ENCODE measurements around the gene C1QC. TPM values are rescaled to one million over a fixed set of nuclear protein-coding genes. Genes with fewer than 3 reads are reported as not detected.

C1QC gene
- total RNA-seq, 1 donor from 2014 or later: not detected

GRCh38 chr1:22685591-22686059, 42.2 kb downstream of the C1QC start:
- Mint-ChIP-seq H3K36me3 (ENCODE audit: unreplicated experiment) (no peaks in the 10 kb centered on the region), H3K27me3 (ENCODE audit: unreplicated experiment) (peaks cover 62% of the 10 kb centered on the region), H3K9me3 (ENCODE audit: unreplicated experiment) (no peaks in the 10 kb centered on the region), H3K4me3 (ENCODE audit: unreplicated experiment) (no peak overlapping the region), H3K27ac (ENCODE audit: unreplicated experiment) (no peak overlapping the region), H3K4me1 (ENCODE audit: unreplicated experiment) (no peaks in the 10 kb centered on the region)
- DNase-seq (ENCODE audit: extremely low spot score, unreplicated experiment): no peak
- TF ChIP-seq, protein P1, sequence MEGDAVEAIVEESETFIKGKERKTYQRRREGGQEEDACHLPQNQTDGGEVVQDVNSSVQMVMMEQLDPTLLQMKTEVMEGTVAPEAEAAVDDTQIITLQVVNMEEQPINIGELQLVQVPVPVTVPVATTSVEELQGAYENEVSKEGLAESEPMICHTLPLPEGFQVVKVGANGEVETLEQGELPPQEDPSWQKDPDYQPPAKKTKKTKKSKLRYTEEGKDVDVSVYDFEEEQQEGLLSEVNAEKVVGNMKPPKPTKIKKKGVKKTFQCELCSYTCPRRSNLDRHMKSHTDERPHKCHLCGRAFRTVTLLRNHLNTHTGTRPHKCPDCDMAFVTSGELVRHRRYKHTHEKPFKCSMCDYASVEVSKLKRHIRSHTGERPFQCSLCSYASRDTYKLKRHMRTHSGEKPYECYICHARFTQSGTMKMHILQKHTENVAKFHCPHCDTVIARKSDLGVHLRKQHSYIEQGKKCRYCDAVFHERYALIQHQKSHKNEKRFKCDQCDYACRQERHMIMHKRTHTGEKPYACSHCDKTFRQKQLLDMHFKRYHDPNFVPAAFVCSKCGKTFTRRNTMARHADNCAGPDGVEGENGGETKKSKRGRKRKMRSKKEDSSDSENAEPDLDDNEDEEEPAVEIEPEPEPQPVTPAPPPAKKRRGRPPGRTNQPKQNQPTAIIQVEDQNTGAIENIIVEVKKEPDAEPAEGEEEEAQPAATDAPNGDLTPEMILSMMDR (IDR thresholded peaks at IDR 0.05): no peak

- no peaks in the 10 kb centered on the region for H3K9me3 Mint-ChIP-seq (ENCODE audit: unreplicated experiment)
- TF ChIP-seq, protein P1 (IDR thresholded peaks at IDR 0.05): no peak
- no peak overlapping the region for H3K4me3 Mint-ChIP-seq (ENCODE audit: unreplicated experiment)
- peaks cover 61% of the 10 kb centered on the region for H3K27me3 Mint-ChIP-seq (ENCODE audit: unreplicated experiment)
- no peak for DNase-seq (ENCODE audit: extremely low spot score, unreplicated experiment)
- H3K4me1 Mint-ChIP-seq (ENCODE audit: unreplicated experiment): no peaks in the 10 kb centered on the region
- H3K27ac Mint-ChIP-seq (ENCODE audit: unreplicated experiment): no peak overlapping the region
- H3K36me3 Mint-ChIP-seq (ENCODE audit: unreplicated experiment): no peaks in the 10 kb centered on the region
These were observed 43.8 kb downstream of the C1QC start for GRCh38 chr1:22687191-22687590.

DNA sequence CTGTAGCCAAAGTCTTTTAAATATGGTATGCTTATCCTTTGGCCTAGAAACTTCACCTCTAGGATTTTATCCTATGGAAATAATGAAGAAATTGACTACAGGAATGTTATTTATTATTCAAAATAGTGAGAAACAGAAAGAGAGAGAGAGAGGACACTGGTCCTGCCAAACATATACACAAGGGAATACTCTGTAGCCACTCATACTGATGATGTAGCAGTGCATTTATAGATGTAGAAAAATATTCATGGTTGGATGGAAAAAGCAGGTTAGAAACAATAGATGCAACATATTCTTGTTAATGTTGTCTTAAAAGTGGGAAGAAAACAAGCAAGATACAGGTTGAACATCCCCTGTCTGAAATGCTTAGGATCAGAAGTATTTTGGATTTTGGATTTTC, 45.0 kb downstream of the C1QC start:
- H3K4me3 Mint-ChIP-seq (ENCODE audit: unreplicated experiment): no peak overlapping the region
- no peaks in the 10 kb centered on the region for H3K36me3 Mint-ChIP-seq (ENCODE audit: unreplicated experiment)
- H3K9me3 Mint-ChIP-seq (ENCODE audit: unreplicated experiment): no peaks in the 10 kb centered on the region
- H3K27ac Mint-ChIP-seq (ENCODE audit: unreplicated experiment): no peak overlapping the region
- DNase-seq (ENCODE audit: extremely low spot score, unreplicated experiment): no peak
- H3K27me3 Mint-ChIP-seq (ENCODE audit: unreplicated experiment): peaks cover 51% of the 10 kb centered on the region
- TF ChIP-seq, protein P1 (IDR thresholded peaks at IDR 0.05): no peak
- H3K4me1 Mint-ChIP-seq (ENCODE audit: unreplicated experiment): no peaks in the 10 kb centered on the region

GRCh38 chr1:22689505-22689904, 46.1 kb downstream of the C1QC start:
- H3K4me3 Mint-ChIP-seq (ENCODE audit: unreplicated experiment): no peak overlapping the region
- H3K36me3 Mint-ChIP-seq (ENCODE audit: unreplicated experiment): no peaks in the 10 kb centered on the region
- H3K4me1 Mint-ChIP-seq (ENCODE audit: unreplicated experiment): no peaks in the 10 kb centered on the region
- no peak for DNase-seq (ENCODE audit: extremely low spot score, unreplicated experiment)
- H3K27ac Mint-ChIP-seq (ENCODE audit: unreplicated experiment): no peak overlapping the region
- no peaks in the 10 kb centered on the region for H3K9me3 Mint-ChIP-seq (ENCODE audit: unreplicated experiment)
- TF ChIP-seq, protein P1 (IDR thresholded peaks at IDR 0.05): no peak
- peaks cover 41% of the 10 kb centered on the region for H3K27me3 Mint-ChIP-seq (ENCODE audit: unreplicated experiment)

GRCh38 chr1:22691031-22691753, 47.8 kb downstream of the C1QC start:
- no peak overlapping the region for H3K4me3 Mint-ChIP-seq (ENCODE audit: unreplicated experiment)
- TF ChIP-seq, protein P1 (IDR thresholded peaks at IDR 0.05): no peak
- no peak overlapping the region for H3K27ac Mint-ChIP-seq (ENCODE audit: unreplicated experiment)
- H3K36me3 Mint-ChIP-seq (ENCODE audit: unreplicated experiment): no peaks in the 10 kb centered on the region
- no peaks in the 10 kb centered on the region for H3K9me3 Mint-ChIP-seq (ENCODE audit: unreplicated experiment)
- peaks cover 25% of the 10 kb centered on the region for H3K27me3 Mint-ChIP-seq (ENCODE audit: unreplicated experiment)
- H3K4me1 Mint-ChIP-seq (ENCODE audit: unreplicated experiment): no peaks in the 10 kb centered on the region
- DNase-seq (ENCODE audit: extremely low spot score, unreplicated experiment): no peak
